Stimulated activated CD8-positive, alpha-beta memory T cell treated with anti-CD3 and anti-CD28 coated beads, Interleukin-4, amount 100 ng/mL, for 24 hours (primary cell): ENCODE results near the gene PATJ.
"Not testable (repeated sequence)": the region's sequence is repeated elsewhere in the genome, so short reads cannot be mapped to it uniquely, and the experiment has no call there.

Source experiments
- DNase-seq: peaks from one replicate; pipeline ENCODE4 v3.0.0-alpha.2; 2020; ENCODE audit warnings: low read depth

PATJ gene

GRCh38 chr1:62180639-62181038, 438.4 kb downstream of the PATJ start:
- DNase-seq = no peak

DNA sequence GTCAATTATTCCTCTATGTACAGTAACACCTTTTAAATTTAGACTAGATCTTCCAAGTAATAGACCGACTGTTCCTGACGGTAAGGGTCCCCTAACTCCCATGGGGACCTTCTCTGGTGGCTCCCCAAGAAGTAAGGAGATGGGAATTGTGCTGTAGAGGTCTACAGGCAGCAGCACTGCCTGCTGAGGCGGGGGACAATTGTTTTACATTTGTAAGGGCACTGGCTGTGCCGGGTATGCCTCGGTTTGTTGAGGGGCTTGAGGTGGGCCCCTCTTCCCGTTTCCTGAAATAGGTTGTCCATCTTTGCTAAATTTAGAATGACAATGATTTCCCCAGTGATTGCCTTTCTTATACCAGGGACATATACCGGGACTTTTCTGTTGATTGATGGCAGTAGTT, 439.3 kb downstream of the PATJ start:
- no peak for DNase-seq

- DNase-seq = not testable (repeated sequence)
Observed at GRCh38 chr1:62182157-62182556, 439.9 kb downstream of the PATJ start.

GRCh38 chr1:62183164-62184020, 441.1 kb downstream of the PATJ start:
- DNase-seq = not testable (repeated sequence)

DNA sequence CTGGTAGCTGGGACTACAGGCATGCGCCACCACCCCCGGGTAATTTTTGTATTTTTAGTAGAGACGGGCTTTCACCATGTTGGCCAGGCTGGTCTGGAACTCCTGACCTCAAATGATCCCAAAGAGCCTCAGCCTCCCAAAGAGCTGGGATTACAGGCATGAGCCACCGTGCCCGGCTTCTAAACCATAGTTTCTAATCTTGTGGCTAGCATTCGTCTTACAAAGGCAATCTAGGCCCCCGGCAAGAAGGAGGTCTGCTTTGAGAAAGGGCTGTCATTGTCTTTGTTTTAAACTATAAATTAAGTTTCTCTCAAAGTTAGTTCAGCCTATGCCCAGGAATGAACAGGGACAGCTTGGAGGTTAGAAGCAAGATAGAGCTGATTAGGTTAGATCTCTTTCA, 442.1 kb downstream of the PATJ start:
- no peak for DNase-seq

DNA sequence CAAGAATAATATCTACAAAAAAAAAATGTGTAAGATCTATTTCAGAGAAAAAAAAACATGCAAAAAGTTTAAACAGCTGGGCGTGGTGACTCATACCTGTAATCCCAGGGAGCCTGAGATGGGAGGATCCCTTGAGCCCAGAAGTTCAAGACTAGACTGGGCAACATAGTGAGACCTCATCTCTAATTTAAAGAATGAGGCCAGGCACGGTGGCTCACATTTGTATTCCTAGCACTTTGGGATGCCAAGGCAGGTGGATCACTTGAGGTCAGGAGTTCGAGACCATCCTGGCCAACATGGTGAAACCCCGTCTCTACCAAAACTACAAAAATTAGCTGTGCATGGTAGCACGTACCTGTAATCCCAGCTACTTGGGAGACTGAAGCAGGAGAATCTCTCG, 443.0 kb downstream of the PATJ start:
- not testable (repeated sequence) for DNase-seq

DNA sequence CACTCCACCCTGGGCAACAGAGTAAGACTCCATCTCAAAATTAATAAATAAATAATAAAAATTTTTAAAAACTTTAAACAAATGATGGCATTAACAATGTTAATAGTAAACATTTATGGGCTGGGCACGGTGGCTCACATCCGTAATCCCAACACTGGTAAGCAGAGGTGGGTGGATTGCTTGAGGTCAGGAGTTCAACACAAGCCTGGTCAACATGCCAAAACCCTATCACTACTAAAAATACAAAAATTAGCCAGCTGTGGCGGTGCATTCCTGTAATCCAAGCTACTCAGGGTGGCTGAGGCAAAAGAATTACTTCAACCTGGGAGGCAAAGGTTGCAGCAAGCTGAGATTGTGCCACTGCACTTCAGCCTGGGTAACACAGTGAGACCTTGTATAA, 443.4 kb downstream of the PATJ start:
- DNase-seq = no peak

- DNase-seq = no peak
Observed at GRCh38 chr1:62187548-62187947, 445.3 kb downstream of the PATJ start.

- DNase-seq = no peak
Observed at GRCh38 chr1:62188111-62188510, 445.8 kb downstream of the PATJ start.

DNA sequence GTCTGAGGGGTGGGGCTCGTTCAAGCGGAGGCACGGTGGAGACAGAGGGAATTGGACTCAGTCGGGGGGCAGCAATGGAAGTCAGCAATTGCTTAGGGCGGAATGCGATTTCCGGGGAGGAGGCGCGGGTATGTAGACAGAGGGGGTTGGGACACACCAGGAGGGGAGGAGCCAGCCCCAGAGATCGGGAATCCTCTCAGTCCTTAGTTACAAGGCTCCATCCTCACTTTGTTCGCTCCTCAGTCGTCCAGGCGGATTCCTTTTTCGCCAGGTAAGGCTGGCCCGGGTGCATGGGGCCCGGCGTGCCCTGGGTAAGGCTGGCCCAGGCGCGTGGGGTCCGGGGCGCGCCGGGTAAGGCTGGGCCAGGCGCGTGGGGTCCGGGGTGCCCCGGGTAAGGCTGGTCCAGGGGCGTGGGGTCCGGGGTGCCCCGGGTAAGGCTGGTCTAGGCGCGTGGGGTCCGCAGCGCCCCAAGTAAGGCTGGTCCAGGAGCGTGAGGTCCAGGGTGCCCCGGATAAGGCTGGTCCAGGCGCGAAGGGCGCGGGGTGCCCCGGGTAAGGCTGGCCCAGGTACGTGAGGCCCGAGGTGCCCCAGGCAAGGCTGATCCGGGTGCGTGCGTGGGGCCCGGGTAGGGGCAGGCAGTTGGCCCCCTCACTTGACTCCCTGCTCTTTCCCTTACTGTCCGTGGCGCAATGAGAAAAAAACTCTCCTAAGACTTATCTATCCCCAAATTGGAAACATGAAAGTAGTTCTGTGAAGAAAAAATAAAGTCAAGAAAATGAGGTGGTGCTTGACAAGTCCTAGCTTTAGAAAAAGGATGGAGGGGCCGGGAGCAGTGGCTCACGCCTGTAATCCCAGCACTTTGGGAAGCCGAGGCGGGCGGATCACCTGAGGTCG, 452.6 kb downstream of the PATJ start, which contains the start of gene L1TD1:
Gene L1TD1, plus strand, starts transcription at position 199 of the 894 bp plus-strand sequence. CDS start 11,780 bp downstream, outside the sequence.
- no peak for DNase-seq

GRCh38 chr1:62196086-62196690, 453.9 kb downstream of the PATJ start:
- DNase-seq = no peak

DNA sequence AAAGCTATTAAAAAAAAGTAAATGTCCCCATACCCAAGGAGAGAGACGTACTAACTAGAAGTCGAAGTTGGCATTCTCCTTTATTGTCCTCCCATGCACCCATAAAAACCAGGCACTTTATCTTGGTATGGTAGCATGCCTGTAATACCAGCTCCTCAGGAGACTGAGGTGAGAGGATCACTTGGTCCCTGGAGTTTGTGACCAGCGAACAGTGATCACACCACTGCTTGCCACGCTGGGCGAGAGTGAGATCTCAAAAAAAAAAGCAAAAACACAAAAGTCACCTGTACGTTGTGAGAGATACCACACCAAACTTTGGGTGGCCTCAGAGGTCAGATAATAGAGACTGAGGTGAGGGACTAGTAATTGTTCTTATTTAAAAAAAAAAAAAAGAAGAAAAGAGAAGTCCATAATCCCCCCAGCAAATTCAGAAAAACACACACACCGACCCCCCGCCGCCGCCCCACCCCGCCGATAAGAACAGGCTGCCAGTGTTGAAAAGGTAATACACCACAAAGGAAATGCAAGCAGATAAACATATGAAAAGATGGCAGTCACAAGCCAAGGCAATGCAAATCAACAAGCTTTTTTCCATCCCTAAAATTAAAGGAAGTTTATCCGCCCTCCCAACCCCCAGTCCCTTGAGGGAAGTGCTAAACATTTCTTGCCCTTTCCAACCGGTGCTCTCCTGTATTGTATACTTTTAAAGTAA, 455.9 kb downstream of the PATJ start:
- DNase-seq = no peak

GRCh38 chr1:62198781-62199125, 456.5 kb downstream of the PATJ start:
- DNase-seq = no peak

GRCh38 chr1:62207187-62207586, 464.9 kb downstream of the PATJ start:
- DNase-seq = no peak

- no peak for DNase-seq
Observed at GRCh38 chr1:62208087-62208486, 465.8 kb downstream of the PATJ start.

DNA sequence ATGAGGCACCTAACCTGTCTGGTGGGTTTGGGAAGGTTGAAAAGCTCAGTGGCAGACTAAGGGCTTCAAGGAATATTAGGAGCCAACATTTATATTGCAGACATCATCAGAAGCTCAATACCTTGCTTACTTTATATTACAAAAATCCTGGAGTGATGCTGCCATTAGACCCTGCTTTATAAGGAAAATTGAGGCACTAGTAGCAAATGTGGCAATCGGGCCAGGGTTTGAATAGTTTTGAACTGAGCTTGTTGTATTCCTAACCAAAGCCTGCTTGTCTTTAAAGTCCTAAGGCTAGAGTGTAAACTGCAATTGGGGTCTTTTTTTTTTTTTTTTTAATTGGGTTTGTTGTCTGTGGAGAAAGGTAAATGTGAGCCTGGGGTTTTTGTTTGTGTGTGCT, 466.7 kb downstream of the PATJ start:
- DNase-seq = no peak

GRCh38 chr1:62209931-62210595, 467.8 kb downstream of the PATJ start:
- no peak for DNase-seq

DNA sequence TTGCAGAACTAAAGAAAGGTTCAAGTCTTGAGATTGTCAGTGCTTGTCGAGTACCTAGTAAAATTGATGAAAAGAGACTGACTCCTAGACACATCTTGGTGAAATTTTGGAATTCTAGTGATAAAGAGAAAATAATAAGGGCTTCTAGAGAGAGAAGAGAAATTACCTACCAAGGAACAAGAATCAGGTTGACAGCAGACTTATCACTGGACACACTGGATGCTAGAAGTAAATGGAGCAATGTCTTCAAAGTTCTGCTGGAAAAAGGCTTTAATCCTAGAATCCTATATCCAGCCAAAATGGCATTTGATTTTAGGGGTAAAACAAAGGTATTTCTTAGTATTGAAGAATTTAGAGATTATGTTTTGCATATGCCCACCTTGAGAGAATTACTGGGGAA, 468.7 kb downstream of the PATJ start:
- no peak for DNase-seq

DNA sequence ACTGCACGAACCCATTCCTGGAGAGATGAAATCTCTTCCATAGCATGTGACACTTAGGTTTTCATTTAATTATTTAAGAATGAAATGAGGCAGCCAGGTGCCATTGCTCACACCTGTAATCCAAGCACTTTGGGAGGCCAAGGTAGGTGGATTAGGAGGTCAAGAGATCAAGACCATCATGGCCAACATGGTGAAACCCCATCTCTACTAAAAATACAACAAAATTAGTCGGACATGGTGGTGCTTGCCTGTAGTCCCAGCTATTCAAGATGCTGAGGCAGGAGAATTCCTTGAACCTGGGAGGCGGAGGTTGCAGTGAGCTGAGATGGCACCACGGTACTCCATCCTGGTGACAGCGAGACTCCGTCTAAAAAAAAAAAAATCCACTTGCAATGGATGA, 470.1 kb downstream of the PATJ start:
- DNase-seq = no peak

DNA sequence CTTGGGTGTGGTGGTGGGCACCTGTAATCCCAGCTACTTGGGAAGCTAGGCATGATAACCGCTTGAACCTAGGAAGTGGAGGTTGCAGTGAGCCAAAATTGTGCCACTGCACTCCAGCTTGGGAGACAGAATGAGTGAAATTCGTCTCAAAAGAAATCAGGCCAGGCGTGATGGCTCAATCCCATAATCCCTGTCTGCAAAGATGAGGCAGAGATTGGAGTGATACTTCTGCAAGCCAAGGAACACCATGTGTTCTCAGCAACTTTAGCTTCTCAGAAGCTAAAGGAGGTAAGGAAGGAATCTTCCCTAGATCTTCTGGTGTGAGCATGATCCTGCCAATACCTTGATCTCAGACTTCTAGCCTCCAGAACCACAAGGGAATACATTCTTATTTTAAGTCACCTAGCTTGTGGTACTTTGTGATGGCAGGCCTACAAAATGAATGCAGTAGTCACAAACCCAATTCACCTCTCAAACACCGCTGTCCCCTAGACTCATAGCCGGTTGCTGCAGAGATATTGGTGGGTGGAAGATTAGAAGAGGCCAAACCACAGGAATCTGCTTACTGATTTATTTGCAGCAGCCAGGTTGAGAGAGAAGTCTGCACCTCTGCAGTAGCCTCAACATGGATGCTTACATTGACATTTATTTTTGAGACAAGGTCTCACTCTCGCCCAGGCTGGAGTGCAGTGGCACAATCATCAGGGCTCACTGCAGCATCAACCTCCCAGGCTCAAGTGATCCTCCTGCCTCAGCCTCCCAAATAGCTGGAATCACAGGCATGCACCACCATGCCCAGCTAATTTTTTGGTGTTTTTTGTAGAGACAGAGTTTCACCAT, 471.0 kb downstream of the PATJ start:
- no peak for DNase-seq

- DNase-seq = no peak
Observed at GRCh38 chr1:62218604-62219003, 476.3 kb downstream of the PATJ start.
